Retinal pigment epithelial cell (primary cell): ENCODE measurements around the gene FIG4.
"Not testable (repeated sequence)": the region's sequence is repeated elsewhere in the genome, so short reads cannot be mapped to it uniquely, and the experiment has no call there.

ENCODE experiments used
- DNase-seq: peaks from one replicate; pipeline ENCODE4 v3.0.0-alpha.2; 2010; ENCODE audit warnings: low read depth
- H3K4me3 ChIP-seq: 2 replicates; pipeline ENCODE4 v1.5.1; 2011; ENCODE audit warnings: mild to moderate bottlenecking, low read length, control low read depth, moderate library complexity
- TF ChIP-seq, protein P1 (sequence below): conservative IDR thresholded peaks from 2 replicates; pipeline ENCODE4 v1.5.1; 2011; ENCODE audit warnings: low read depth, low read length, control low read depth, inconsistent platforms

FIG4 gene

DNA sequence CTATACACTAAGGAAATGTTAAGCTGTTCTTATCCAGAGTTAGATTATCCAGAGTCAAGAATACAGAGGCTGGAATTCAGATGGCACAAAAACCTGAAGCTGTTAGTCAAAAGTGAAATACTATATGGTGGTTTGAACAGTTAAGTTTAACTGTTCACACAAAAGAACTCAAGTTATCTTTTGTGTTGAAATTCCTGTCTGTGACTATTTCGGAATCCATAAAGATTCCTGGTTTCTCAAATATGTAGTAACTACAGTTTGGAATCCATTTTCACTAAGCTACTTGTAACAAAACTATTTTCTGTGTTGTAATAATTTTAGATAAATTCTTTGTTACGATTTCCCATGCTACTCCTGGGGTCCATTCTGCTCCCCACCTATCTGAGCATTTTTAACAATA lies 24.5 kb downstream of the FIG4 start:
- TF ChIP-seq, protein P1, sequence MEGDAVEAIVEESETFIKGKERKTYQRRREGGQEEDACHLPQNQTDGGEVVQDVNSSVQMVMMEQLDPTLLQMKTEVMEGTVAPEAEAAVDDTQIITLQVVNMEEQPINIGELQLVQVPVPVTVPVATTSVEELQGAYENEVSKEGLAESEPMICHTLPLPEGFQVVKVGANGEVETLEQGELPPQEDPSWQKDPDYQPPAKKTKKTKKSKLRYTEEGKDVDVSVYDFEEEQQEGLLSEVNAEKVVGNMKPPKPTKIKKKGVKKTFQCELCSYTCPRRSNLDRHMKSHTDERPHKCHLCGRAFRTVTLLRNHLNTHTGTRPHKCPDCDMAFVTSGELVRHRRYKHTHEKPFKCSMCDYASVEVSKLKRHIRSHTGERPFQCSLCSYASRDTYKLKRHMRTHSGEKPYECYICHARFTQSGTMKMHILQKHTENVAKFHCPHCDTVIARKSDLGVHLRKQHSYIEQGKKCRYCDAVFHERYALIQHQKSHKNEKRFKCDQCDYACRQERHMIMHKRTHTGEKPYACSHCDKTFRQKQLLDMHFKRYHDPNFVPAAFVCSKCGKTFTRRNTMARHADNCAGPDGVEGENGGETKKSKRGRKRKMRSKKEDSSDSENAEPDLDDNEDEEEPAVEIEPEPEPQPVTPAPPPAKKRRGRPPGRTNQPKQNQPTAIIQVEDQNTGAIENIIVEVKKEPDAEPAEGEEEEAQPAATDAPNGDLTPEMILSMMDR, result no peak
- no peak for DNase-seq
- H3K4me3 ChIP-seq, result no peak overlapping the region

DNA sequence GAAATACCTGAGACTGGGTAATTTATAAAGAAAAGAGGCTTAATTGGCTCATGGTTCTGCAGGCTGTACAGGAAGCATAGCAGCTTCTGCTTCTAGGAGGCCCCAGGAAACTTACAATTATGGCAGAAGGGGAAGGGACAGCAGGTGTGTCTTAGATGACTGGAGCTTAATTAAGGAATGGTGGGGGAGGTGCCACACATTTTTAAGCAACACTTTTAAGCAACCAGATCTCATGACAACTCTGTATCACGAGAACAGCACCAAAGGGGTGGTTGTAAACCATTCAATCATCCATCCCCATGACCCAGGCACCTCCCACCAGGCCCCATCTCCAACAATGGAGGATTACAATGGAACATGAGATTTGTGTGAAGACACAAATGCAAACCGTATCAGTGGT lies 26.9 kb downstream of the FIG4 start:
- no peak for DNase-seq
- TF ChIP-seq, protein P1, result no peak
- H3K4me3 ChIP-seq, result no peak overlapping the region

DNA sequence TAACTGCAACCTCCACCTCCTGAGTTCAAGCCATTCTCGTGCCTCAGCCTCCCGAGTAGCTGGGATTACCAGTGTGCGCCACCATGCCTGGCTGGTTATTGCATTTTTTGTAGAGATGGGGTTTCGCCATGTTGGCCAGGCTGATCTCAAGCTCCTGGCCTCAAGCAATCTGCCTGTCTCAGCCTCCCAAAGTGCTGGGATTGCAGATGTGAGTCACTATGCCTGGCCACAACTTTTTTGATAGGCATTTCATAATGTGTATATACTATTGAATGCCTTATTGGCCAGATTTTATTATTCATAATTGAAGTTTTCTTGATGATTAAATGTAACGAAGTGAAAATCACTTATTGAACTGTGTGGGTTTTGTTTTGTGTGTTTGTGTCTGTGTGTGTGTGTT lies 27.9 kb downstream of the FIG4 start:
- DNase-seq, result no peak
- TF ChIP-seq, protein P1, result no peak
- H3K4me3 ChIP-seq, result no peak overlapping the region

DNA sequence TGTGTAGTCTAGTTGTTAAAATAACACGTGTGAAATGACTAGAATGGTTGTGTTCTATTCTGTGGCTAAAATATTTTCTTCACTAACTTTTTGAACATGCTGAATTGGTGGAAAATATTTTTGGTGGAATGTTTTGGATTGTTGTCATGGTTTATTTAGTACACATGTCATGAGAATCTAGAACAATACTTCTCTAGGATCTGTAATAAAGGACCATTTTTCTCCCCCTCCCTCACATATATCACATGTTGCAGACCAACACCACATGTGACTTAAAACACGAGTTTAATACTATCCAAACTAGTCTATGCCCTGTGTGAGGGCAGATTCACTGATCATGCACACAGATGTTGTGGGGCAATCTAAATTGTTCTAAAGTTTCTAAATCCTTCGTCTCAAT lies 29.2 kb downstream of the FIG4 start:
- no peak for DNase-seq
- TF ChIP-seq, protein P1, result no peak
- H3K4me3 ChIP-seq, result no peak overlapping the region

DNA sequence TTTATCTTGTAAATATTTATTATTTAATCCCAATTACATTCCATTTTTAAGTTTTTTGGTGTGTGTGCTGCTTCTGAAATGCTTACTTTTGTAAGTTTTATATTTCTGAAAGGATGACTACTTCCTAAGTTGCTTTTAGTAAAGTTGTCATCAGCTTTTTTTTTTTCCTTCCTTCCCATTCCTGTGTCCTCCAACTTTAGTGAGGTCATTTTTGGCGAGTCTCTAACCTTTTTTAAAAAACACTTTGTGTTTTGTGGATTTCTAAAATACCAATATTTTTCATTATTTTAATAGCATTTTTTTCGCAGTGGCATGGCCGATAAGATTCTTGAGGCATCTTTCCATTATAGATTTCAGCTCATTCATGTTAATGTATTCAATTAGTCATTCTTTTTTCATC lies 30.9 kb downstream of the FIG4 start:
- no peak for DNase-seq
- no peak overlapping the region for H3K4me3 ChIP-seq
- TF ChIP-seq, protein P1, result no peak

DNA sequence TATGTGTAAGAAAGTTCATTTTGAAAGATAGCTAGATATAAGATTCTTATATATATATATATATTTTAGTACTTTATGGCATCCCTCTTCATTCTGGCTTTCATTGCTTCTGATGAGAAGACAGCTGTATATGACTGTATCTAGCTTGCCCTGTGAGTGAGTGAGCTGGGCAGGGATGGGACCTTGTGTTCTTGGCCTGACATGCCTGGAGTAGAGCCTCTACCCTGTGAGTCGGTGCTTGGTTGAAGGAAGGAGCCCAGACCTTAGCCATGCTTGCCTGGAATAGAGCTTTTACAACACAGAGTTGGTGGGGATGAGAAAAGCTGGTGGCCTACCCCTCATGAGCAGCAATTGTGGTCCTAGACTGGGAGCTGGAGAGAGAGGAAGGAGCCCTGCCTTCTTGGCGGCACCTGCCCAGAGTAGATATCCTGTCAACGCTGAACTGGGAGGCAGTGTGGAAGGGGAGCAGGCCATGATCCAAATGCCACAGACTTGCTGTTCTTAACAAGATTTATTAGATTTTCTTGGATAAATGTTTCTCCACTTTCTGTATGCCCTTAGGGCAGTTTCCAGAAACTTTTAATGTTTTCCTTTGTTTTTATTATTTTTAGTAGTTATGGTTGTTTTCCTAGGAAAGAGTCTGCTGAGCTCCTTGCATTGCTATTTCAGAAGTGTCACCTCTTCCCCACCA lies 31.6 kb downstream of the FIG4 start:
- no peak overlapping the region for H3K4me3 ChIP-seq
- TF ChIP-seq, protein P1, result no peak
- DNase-seq, result no peak

DNA sequence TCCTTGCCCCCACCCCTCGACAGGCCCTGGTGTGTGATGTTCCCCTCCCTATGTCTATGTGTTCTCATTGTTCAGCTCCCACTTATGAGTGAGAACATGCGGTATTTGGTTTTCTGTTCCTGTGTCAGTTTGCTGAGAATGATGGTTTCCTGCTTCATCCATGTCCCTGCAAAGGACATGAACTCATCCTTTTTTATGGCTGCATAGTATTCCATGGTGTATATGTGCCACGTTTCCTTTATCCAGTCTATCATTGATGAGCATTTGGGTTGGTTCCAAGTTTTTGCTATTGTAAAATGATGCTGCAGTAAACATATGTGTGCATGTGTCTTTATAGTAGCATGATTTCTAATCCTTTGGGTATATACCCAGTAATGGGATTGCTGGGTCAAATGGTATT lies 34.2 kb downstream of the FIG4 start:
- not testable (repeated sequence) for H3K4me3 ChIP-seq, DNase-seq
